H9 (cell line): ENCODE measurements around the gene TOR1A. TPM values are rescaled to one million over a fixed set of nuclear protein-coding genes. Genes with fewer than 3 reads are reported as not detected.

Source experiments
- DNase-seq: peaks from one replicate; pipeline ENCODE4 v3.0.0-alpha.2; 2017
- H2AFZ ChIP-seq: one replicate; pipeline ENCODE4 v1.6.1; 2013; ENCODE audit warnings: mild to moderate bottlenecking, low read length, control low read depth, moderate library complexity
- H2AK5ac ChIP-seq: 2 replicates; pipeline ENCODE4 v1.6.1; 2013; ENCODE audit warnings: low read length, control low read depth, mixed read lengths; ENCODE audit not compliant: insufficient read length
- H2BK120ac ChIP-seq: one replicate; pipeline ENCODE4 v1.6.1; 2013; ENCODE audit warnings: low read depth, mild to moderate bottlenecking, low read length, control low read depth, inconsistent platforms; ENCODE audit not compliant: poor library complexity, severe bottlenecking
- H2BK12ac ChIP-seq: 2 replicates; pipeline ENCODE4 v1.6.1; 2013; ENCODE audit warnings: low read length, control low read depth, mixed read lengths, low read depth; ENCODE audit not compliant: insufficient read length
- H2BK15ac ChIP-seq: 2 replicates; pipeline ENCODE4 v1.6.1; 2013; ENCODE audit warnings: low read depth, low read length, control low read depth
- H2BK20ac ChIP-seq: one replicate; pipeline ENCODE4 v1.6.1; 2013; ENCODE audit warnings: low read depth, mild to moderate bottlenecking, low read length, control low read depth, inconsistent platforms; ENCODE audit not compliant: poor library complexity, severe bottlenecking
- H2BK5ac ChIP-seq: 2 replicates; pipeline ENCODE4 v1.6.1; 2013; ENCODE audit warnings: low read length, control low read depth, mixed read lengths; ENCODE audit not compliant: insufficient read length
- H3K14ac ChIP-seq: 2 replicates; pipeline ENCODE4 v1.6.1; 2013; ENCODE audit warnings: low read length, control low read depth; ENCODE audit not compliant: insufficient read depth
- H3K18ac ChIP-seq: 2 replicates; pipeline ENCODE4 v1.6.1; 2013; ENCODE audit warnings: low read depth, mild to moderate bottlenecking, mixed read lengths, low read length, control low read depth; ENCODE audit not compliant: insufficient read length
- H3K23ac ChIP-seq: 2 replicates; pipeline ENCODE4 v1.6.1; 2013; ENCODE audit warnings: low read length, control low read depth, mixed read lengths, low read depth; ENCODE audit not compliant: insufficient read length
- H3K23me2 ChIP-seq: 2 replicates; pipeline ENCODE4 v1.6.1; 2013; ENCODE audit warnings: low read depth, mild to moderate bottlenecking, mixed read lengths, low read length, control low read depth; ENCODE audit not compliant: insufficient read length, poor library complexity, severe bottlenecking
- H3K27ac ChIP-seq: 2 replicates; pipeline ENCODE4 v1.5.1; 2013; ENCODE audit warnings: low read length, control low read depth, mixed read lengths, low read depth; ENCODE audit not compliant: insufficient read length
- H3K27me3 ChIP-seq: 2 replicates; pipeline ENCODE4 v1.6.1; 2013; ENCODE audit warnings: low read length, control low read depth, inconsistent platforms; ENCODE audit not compliant: insufficient read depth
- H3K4ac ChIP-seq: 2 replicates; pipeline ENCODE4 v1.6.1; 2013; ENCODE audit warnings: low read depth, mild to moderate bottlenecking, control low read depth, inconsistent platforms, low read length, moderate library complexity
- H3K4me1 ChIP-seq: 2 replicates; pipeline ENCODE4 v1.6.1; 2013; ENCODE audit warnings: low read length, control low read depth, inconsistent platforms; ENCODE audit not compliant: insufficient read depth
- H3K4me2 ChIP-seq: 2 replicates; pipeline ENCODE4 v1.6.1; 2013; ENCODE audit warnings: low read length, control low read depth, mixed read lengths; ENCODE audit not compliant: insufficient read length, insufficient read depth
- H3K56ac ChIP-seq: 2 replicates; pipeline ENCODE4 v1.6.1; 2013; ENCODE audit warnings: low read depth, mild to moderate bottlenecking, mixed read lengths, low read length, control low read depth; ENCODE audit not compliant: insufficient read length
- H3K79me1 ChIP-seq: 2 replicates; pipeline ENCODE4 v1.6.1; 2013; ENCODE audit warnings: low read depth, mild to moderate bottlenecking, moderate library complexity, low read length, control low read depth, inconsistent platforms; ENCODE audit not compliant: insufficient read depth, poor library complexity, severe bottlenecking
- H3K79me2 ChIP-seq: 2 replicates; pipeline ENCODE4 v1.6.1; 2013; ENCODE audit warnings: low read length, control low read depth, inconsistent platforms; ENCODE audit not compliant: insufficient read depth
- H3K9ac ChIP-seq: 2 replicates; pipeline ENCODE4 v1.6.1; 2013; ENCODE audit warnings: low read length, control low read depth, mixed read lengths; ENCODE audit not compliant: insufficient read length; ENCODE audit errors: extremely low read depth
- H3K9me3 ChIP-seq: one replicate; pipeline ENCODE4 v1.6.1; 2013; ENCODE audit warnings: low read depth, low read length, inconsistent platforms; ENCODE audit not compliant: control insufficient read depth
- H3T11ph ChIP-seq: one replicate; pipeline ENCODE4 v1.6.1; 2013; ENCODE audit warnings: mild to moderate bottlenecking, low read length, control low read depth, inconsistent platforms
- H4K20me1 ChIP-seq: one replicate; pipeline ENCODE4 v1.6.1; 2013; ENCODE audit not compliant: control insufficient read depth, insufficient read length, insufficient read depth
- H4K5ac ChIP-seq: 2 replicates; pipeline ENCODE4 v1.6.1; 2013; ENCODE audit warnings: low read depth, mild to moderate bottlenecking, mixed read lengths, low read length, control low read depth; ENCODE audit not compliant: insufficient read length
- H4K8ac ChIP-seq: replicated peaks from 2 replicates; pipeline ENCODE4 v1.6.1; 2013; ENCODE audit warnings: low read length, control low read depth, mixed read lengths, low read depth; ENCODE audit not compliant: insufficient read length
- H4K91ac ChIP-seq: 2 replicates; pipeline ENCODE4 v1.6.1; 2013; ENCODE audit warnings: low read depth, mild to moderate bottlenecking, moderate library complexity, mixed read lengths, low read length, control low read depth; ENCODE audit not compliant: insufficient read length
- H3K27ac Mint-ChIP-seq, 3 experiments: 2 replicates in 2 of 3; 3 replicates in 1 of 3; pipeline ENCODE4 v1.8.0; 2020 to 2021; ENCODE audit warnings: mixed read lengths in 3 of 3, mild to moderate bottlenecking in 1 of 3, moderate library complexity in 1 of 3
- H3K27me3 Mint-ChIP-seq: 2 replicates; pipeline ENCODE4 v1.8.0; 2021; ENCODE audit warnings: low read depth, mild to moderate bottlenecking, moderate library complexity, mixed read lengths
- H3K36me3 Mint-ChIP-seq, 3 experiments: 2 replicates in 2 of 3; 3 replicates in 1 of 3; pipeline ENCODE4 v1.8.0; 2020 to 2021; ENCODE audit warnings: low read depth in 3 of 3, mixed read lengths in 3 of 3; ENCODE audit not compliant: insufficient read depth in 1 of 3
- H3K4me1 Mint-ChIP-seq, 2 experiments: 2 replicates each; pipeline ENCODE4 v1.8.0; 2020; ENCODE audit warnings: mixed read lengths in 2 of 2
- H3K4me3 Mint-ChIP-seq, 2 experiments: 2 replicates in 1 of 2; 3 replicates in 1 of 2; pipeline ENCODE4 v1.8.0; 2020 to 2021; ENCODE audit warnings: mild to moderate bottlenecking in 2 of 2, mixed read lengths in 2 of 2, moderate library complexity in 1 of 2
- H3K9me3 Mint-ChIP-seq, 2 experiments: 2 replicates in 1 of 2; 3 replicates in 1 of 2; pipeline ENCODE4 v1.8.0; 2020; ENCODE audit warnings: mild to moderate bottlenecking in 2 of 2, mixed read lengths in 2 of 2, moderate library complexity in 1 of 2
- CTCF ChIP-seq: fragments of 200-600 bp; sonication (generic); conservative IDR thresholded peaks from 3 replicates; pipeline ENCODE4 v1.8.0; 2021; ENCODE audit warnings: antibody characterized with exemption, mild to moderate bottlenecking
- WGBS: extraction: QIAGEN DNeasy Blood & Tissue Kit; methylation state at CpG from one replicate; pipeline ENCODE4 v1.1.7; 2013; ENCODE audit warnings: missing lambda C conversion rate, low lambda C conversion rate, mixed read lengths; ENCODE audit not compliant: insufficient read length; ENCODE audit errors: extremely low coverage; 5-methylcytosine and 5-hydroxymethylcytosine counted together
- total RNA-seq: library from RNA; stranded (reverse); gene quantifications from 2 replicates; pipeline ENCODE4 v1.2.1, GENCODE V29; 2021

The TOR1A gene
- total RNA-seq, 1 experiment from 2014 or later = 60.1 TPM

GRCh38 chr9:129769669-129770068 lies 54.3 kb downstream of the TOR1A start:
- no CpG with 5 or more reads among the region's 5 CpGs for WGBS
- H2AK5ac ChIP-seq = no peak overlapping the region
- H3K23me2 ChIP-seq = peaks cover 3% of the 10 kb centered on the region
- no peak overlapping the region for H3K4ac ChIP-seq
- no peak overlapping the region for H2BK120ac ChIP-seq
- no peak overlapping the region for H2AFZ ChIP-seq
- H3K14ac ChIP-seq = no peak overlapping the region
- no peak for DNase-seq
- H2BK5ac ChIP-seq = no peak overlapping the region
- peaks cover 2% of the 10 kb centered on the region for H4K20me1 ChIP-seq
- no peak overlapping the region for H3T11ph ChIP-seq
- no peak overlapping the region for H2BK15ac ChIP-seq
- no peaks in the 10 kb centered on the region for H3K4me1 ChIP-seq
- H2BK12ac ChIP-seq = no peak overlapping the region
- H3K79me1 ChIP-seq = no peaks in the 10 kb centered on the region
- no peak overlapping the region for H3K9ac ChIP-seq
- no peaks in the 10 kb centered on the region for H3K27me3 ChIP-seq
- H3K27ac Mint-ChIP-seq = no peak overlapping the region
- peak overlapping the region; percentile 38 for H4K5ac ChIP-seq
- H3K4me3 Mint-ChIP-seq = no peak overlapping the region
- H3K18ac ChIP-seq = no peak overlapping the region
- no peak overlapping the region for H4K91ac ChIP-seq
- no peak overlapping the region for H4K8ac ChIP-seq
- no peak overlapping the region for H3K56ac ChIP-seq
- no peak overlapping the region for H3K4me2 ChIP-seq
- H3K9me3 Mint-ChIP-seq = no peaks in the 10 kb centered on the region
- H3K79me2 ChIP-seq = no peaks in the 10 kb centered on the region
- H3K4me1 Mint-ChIP-seq = no peaks in the 10 kb centered on the region
- no peaks in the 10 kb centered on the region for H3K9me3 ChIP-seq
- H3K23ac ChIP-seq = no peak overlapping the region
- no peak for TF ChIP-seq CTCF
- H3K36me3 Mint-ChIP-seq = no peaks in the 10 kb centered on the region
- peaks cover 7% of the 10 kb centered on the region for H3K27me3 Mint-ChIP-seq
- H3K27ac ChIP-seq = no peak overlapping the region
- no peak overlapping the region for H2BK20ac ChIP-seq
